OCI-LY7 (cell line): Measurements from ENCODE around the gene OGFOD3.

Source experiments
- EZH2phosphoT487 ChIP-seq: fragments of 200-600 bp; sonication (generic); IDR thresholded peaks from 2 replicates; pipeline ENCODE4 v1.6.1; 2018; ENCODE audit warnings: low read depth, borderline replicate concordance, mild to moderate bottlenecking, mixed run types, antibody characterized with exemption, low read length, moderate library complexity, mixed read lengths
- TF ChIP-seq, protein P1 (sequence below): fragments of 200-600 bp; sonication (generic); conservative IDR thresholded peaks from 2 replicates; pipeline ENCODE4 v1.5.1; 2014; ENCODE audit warnings: mild to moderate bottlenecking, antibody characterized with exemption, low read length, moderate library complexity, mixed read lengths

DNA sequence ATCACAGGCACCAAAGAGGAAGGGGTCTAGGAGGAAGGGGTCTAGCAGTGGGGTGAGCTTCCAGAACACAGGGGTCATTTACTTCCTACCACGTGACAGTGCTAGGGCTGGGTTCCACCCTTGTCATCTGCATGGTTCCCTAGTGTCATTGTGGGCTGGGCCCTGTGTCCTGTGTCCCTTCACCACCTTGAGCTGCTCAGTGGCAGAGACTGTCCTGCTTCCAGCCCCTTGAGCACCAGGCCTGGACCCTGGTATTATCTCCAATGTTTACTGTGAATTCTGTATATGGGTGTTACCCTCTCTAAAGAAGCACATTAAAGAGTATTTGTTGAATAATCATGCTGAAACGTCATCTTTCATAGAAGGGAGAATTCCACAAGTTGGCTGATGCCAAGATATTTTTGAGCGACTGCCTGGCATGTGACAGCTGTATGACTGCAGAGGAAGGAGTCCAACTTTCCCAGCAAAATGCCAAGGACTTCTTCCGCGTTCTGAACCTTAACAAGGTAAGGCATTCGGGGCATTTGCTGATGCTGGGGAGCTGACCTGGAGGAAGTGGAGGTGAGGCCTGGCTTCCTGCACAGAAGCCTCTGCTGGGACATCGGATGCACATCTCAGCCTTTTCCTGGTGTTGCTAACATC lies 45.7 kb upstream of the OGFOD3 start:
- no peak for TF ChIP-seq EZH2phosphoT487
- TF ChIP-seq, protein P1, sequence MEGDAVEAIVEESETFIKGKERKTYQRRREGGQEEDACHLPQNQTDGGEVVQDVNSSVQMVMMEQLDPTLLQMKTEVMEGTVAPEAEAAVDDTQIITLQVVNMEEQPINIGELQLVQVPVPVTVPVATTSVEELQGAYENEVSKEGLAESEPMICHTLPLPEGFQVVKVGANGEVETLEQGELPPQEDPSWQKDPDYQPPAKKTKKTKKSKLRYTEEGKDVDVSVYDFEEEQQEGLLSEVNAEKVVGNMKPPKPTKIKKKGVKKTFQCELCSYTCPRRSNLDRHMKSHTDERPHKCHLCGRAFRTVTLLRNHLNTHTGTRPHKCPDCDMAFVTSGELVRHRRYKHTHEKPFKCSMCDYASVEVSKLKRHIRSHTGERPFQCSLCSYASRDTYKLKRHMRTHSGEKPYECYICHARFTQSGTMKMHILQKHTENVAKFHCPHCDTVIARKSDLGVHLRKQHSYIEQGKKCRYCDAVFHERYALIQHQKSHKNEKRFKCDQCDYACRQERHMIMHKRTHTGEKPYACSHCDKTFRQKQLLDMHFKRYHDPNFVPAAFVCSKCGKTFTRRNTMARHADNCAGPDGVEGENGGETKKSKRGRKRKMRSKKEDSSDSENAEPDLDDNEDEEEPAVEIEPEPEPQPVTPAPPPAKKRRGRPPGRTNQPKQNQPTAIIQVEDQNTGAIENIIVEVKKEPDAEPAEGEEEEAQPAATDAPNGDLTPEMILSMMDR, result no peak
